Measurements from ENCODE around the gene KRTAP10-10.
"Not testable (repeated sequence)": the region's sequence is repeated elsewhere in the genome, so short reads cannot be mapped to it uniquely, and the experiment has no call there.

KRTAP10-10 gene

DNA sequence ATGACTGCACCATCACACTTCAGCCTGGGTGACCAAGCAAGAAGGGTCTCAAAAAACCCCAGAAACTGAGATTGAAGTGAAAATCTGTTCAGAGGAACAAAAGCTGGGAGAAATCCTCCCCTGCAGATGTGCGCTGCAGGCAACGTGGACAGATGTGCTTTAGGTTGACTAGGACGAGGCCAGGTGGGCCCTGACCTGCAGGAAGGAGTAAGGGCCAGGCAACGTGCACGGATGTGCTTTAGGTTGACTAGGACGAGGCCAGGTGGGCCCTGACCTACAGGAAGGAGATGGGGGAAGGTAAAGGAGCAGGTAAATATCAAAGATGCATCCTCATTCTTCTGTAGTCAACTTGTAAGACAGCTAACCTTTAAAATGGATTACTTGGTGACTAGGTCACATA, 47.3 kb downstream of the KRTAP10-10 start:
- DNase-seq (ENCODE audit: low read depth): no peak

DNA sequence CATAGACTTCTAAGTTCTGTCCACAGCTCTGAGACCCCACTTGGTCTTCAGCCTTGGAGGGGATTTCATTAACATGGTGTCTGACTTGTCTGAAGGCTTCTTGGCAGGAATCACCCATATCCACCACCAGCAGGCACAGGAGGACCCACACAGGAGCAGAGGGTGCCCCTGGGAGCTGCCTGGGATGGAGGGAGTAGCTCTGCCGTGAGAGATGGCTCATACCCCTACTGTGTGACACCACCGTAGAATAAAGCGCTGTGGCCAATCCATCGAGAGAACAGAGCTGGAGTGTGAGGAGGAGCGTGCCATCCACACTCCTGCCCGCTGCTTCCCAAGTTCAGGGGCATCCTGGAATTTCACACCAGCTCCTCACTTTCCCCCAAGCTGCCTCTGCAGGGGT, 47.9 kb downstream of the KRTAP10-10 start:
- DNase-seq (ENCODE audit: low read depth): not testable (repeated sequence)

DNA sequence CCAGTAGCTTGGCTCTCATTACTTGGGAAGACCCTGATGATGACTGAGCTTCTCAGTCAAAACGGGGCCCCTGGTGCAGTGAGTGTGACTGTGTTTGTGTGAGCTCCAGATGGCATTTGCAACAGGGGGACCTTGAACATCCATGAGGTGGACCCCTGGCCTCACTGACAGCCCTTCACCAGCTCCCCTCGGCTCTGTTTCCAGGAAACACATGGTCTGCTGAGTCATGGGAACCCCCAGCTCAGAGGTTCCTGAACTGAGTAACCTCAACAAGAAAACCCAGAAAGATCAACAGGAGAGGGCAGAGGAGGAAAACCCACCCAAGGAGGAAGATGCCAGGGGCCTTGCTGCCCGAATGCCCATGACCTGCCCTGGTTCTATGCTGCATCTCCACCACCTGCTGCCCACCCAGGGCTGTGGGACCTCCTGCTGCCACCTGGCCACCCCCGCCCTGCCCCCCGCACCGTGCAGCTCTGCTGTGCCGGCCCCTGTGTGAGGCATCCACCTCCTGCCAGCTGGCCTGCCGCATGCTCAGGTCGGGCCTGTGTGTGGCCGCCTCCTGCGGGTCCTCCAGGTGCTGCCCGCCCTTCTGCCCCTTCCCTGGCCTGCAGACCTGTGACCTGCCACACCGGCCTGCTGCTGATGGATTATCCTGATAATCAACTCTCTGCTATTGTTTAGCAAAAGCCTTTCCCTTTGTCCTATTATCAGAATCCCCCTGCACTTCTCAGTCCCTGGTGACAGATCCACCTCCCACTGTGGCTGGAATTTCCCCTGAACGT, 49.0 kb downstream of the KRTAP10-10 start:
- no peak for DNase-seq (ENCODE audit: low read depth)

DNA sequence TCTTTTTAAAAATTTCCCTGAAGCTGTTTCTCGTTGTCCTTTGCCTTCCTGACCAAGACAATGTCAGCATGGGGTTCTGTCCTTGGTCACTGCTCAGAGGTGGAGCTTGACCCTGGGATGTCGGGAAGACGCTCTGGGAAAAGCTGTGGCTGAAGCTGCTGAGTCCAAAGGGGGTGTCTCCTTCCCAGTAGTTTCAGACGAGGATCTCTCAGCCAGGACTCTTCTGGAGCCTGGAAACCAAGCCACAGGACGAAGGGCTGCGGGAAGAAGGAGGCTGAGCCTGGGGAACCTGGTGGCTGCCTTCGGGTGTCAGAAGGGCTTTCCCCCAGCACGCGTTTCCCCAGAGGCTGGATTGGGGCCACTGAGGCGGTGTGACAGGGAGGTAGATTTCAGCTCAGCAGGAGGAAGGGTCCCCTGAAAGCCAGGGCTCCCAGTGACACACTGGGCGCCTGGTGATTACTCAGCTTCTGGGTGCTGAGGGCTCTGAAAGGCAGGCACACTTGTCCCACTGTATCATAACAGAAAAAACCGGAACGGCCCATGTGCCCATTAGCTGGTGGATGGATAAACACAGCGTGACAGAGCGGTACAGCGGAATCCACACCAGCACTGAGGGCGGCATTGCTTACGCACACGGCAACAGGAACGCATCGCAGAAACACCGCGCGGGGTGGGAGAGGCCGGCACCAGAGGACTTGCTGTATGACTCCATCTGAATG, 49.8 kb downstream of the KRTAP10-10 start:
- DNase-seq (ENCODE audit: low read depth): no peak

DNA sequence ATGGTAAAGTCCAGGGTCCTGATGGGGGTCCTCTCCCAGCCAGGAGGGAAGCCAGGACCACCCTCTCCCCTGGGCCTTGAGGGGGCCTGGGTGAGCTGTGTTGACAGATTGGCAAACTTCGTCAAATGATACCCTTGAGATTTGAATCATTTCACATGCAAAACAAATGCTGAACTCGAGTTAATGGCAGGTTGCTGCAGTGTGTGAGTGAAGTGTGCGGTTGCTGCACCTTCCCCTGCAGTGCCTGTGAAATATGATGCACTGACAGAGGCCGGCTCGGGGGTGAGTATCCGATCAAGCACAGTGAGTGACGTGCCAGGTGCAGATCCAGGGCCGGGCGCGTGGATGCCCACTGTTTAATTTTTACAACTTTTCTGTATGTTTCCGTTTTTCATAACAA, 50.5 kb downstream of the KRTAP10-10 start:
- DNase-seq (ENCODE audit: low read depth): no peak
